Activated gamma-delta T cell (primary cell): Measurements from ENCODE around the gene UBL4A.

Experiments used
- DNase-seq: peaks from one replicate; lab custom pipeline; 2025; lab: John Stamatoyannopoulos, UW

UBL4A gene

DNA sequence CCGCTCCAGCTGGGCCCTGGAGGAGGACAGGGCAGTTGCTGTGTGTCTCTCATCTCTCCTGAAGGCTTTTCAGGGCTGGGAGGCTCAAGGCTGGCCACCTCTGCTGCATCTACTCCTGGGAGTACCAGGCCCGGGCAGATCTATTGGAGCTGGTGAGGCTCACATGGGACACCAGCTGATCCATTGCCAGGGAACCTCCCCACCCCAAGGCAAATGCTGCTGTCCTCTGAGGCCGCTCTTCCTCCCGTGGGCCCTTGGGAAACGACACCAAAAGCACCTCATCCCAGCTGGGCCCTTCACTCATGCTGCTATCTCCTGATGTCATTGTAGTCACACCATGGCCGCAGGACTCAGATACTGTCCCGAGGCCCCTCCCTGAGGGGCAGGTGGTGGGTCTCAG, 3.6 kb downstream of the UBL4A start:
- DNase-seq, result no peak

DNA sequence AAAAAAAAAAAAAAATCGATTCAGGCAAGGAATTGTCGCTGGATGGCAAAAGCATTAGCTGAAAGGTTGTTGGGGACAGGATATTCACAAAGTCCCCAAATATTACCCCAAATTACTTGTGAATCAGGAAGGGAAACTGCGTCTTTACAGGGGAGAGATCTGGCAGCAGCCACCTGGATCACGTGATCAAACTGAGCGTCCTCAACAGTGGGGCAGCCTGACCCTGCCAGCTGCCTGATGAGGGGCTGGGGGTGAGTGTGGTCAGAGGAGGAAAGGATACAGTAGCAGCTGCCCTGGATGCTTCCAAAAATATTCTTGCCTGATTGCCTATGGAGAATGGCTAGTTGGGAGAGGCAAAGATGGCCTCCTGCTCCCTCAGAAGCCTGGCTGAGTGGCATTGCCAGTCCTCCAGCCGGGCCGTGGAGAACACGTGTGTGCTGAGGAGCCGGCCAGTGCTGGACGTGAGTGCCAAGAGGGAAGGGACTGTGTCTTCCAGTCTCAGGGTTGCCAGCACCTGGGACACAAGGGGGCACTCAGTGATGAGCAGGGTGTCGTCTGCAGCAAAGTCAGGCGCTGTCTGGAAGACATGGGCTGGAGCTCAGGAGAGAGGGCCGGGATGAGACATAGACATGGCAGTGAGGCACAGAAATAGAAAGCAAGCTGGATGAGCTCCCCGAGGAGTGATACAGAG, 4.4 kb downstream of the UBL4A start:
- no peak for DNase-seq

DNA sequence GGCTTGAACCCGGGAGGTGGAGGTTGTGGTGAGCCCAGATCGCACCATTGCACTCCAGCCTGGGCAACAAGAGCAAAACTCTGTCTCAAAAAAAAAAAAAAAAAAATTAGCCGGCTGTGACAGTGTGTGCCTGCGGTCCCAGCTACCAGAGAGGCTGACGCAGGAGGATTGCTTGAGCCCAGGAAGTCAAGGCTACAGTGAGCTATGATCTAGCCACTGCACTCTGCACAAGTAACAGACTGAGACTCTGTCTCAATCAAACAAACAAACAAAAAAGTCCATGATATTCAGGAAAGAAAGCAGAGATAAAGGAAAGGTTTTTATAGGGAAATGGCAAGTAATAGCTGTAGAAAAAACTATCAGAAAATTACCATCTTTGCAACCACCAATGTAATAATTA, 5.2 kb downstream of the UBL4A start:
- DNase-seq, result no peak

DNA sequence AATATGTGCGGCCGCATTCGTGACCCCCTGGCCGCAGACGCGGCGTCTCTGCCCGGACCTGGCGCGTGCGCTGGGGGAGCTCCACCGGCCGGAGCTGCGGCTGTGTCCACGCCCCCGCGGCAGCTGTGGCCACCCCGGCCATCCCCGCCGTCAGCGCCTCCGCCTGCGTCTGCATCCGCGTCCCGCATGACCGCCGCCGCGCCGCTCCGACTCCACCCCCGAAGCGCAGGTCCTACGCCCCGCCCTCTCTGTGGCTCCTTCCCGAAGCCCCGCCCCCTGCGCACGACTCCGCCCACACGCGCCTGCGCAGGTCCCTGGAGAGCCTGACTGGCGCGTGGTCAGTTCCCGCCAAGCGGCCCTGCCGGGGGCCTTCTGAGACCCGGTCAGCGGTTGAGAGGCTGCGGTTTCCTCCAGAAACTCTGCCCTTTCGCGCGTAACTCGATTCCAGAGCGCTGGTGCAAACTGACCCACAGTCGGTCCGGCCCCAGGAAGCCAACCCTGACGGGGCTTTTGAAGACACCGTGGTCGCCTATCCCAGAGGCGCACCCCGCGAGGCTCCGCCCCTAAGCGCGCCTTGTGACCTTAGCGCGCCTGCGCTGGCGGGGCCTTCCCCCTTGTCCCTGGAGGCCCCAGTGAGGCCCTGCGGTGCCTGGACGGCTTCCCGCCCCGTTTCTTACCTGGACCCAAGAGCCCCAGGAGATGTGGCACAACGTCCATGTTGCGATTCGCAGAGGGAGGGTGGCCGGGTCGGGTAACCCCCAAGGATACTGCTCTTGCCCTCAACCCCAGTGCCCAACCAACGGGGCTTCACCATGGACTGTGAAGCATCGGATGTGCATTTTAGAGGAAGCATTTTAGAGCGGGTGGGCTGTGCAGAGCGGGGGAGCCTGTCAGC, 7.4 kb downstream of the UBL4A start, which contains the start of gene LAGE3:
TSS of gene LAGE3 (minus strand) at position 554 of the 895 bp plus-strand sequence. CDS start at position 188, 366 bp downstream.
- DNase-seq, result peak; percentile 87

DNA sequence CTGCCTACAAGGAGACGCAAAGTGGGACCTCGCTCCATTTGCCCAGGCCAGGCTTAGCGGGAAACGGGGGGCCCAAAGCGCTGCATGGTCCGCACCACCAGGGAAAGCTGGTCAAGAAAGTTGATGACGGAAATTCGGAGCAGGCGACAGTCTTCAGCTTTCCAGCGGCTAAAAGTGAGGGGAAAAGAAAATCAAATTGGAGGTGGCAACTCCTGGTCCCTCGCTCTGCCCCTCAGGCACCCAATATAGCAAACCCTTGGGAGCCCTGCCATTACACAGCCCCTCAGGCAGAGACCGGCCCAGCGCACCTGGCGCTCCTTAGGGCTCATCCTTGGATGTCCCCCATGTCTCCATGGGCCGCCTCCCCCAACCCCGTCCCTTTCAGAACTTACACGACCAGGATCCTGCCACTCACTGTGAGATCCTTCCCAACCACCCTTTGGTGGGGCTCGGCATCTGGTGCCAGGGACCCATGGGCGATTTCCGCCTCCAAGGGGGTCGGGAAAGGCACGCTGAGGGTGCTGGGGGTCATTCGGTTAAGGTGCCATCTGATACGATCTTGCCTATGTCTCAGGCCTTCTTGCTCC, 8.4 kb downstream of the UBL4A start:
- DNase-seq, result no peak

DNA sequence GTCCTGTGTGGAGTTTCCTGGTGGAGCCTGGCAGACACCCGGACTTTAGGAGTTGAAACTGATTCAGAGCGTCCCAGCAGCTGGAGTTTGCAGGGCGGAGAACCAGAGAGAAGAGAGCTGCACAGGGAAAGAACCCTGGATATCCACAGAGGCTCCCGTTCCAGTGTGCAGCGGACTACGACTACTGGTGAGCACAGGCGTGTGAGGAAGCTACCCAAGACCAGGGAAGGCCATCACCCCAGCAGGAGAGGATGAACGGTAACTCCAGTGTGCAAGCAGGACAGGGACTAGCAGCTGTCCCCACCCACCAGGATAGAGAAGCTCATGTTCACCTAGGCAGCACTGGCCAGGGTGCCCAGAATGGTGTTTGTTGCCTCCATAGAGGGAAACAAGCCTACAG, 9.6 kb downstream of the UBL4A start:
- DNase-seq, result no peak

DNA sequence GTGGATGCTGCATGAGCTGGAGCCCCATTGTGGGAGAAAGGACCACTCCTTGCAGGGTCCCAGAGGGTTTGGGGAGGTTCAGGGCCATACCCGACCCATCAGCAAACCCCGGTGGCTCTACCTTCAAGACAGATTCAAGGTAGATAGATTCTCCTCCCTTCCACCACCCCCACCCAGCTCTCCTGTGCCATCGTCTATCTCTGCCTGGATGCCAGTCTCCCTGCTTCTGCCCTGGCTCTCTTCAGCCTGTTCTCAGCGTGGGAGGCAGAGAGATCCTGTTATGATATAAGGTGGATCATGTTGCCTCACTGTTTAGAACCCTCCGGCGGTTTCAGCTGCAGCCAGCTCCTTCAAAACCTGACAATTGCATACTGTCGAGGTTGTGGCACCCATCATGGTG, 12.7 kb downstream of the UBL4A start:
- DNase-seq, result no peak

DNA sequence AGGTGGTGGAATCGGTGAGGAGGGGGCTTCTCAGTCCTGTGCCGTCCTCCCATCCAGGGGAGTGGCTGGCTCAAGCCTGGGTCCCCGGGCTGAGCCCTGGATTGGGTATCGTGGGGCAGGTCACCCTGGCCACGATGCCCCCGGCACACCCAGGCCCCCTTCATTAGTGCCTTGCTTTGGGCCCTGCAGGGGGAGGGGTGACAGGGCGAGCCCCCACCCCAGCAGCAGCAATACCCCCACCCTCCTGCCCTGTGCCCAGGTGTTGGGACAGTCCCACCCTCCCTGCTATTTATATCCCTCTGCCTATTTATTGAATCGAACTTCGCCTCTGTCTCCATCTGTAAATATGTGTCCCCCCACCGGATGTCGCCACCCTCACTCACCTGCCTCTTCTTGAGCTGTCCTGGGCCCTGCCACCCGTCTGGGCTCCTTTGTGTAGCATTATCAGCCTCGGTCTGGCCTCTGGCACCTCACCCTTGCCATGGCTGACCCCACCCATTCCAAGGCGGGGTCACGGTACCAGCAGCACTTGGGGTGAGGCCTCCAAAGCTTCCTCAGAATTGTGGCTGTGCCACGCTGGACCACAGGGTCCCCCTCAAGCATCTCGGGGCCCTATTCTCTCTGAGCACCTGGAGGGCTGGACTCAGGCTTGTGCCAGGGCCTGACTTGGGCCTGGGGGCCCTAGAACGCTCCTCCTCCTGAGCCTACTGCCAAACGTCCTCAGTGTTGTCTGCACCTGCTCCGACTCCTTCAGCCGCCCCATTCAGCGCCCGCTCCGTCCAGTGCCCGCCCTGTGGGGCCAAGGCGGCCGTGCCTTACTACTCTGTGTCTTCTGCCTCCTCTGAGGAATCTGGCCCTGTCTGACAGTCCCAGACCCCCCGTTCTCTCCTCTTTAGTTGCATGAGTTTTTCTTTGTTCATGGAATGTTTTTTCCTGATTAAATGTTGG, 13.5 kb downstream of the UBL4A start:
- DNase-seq, result no peak

DNA sequence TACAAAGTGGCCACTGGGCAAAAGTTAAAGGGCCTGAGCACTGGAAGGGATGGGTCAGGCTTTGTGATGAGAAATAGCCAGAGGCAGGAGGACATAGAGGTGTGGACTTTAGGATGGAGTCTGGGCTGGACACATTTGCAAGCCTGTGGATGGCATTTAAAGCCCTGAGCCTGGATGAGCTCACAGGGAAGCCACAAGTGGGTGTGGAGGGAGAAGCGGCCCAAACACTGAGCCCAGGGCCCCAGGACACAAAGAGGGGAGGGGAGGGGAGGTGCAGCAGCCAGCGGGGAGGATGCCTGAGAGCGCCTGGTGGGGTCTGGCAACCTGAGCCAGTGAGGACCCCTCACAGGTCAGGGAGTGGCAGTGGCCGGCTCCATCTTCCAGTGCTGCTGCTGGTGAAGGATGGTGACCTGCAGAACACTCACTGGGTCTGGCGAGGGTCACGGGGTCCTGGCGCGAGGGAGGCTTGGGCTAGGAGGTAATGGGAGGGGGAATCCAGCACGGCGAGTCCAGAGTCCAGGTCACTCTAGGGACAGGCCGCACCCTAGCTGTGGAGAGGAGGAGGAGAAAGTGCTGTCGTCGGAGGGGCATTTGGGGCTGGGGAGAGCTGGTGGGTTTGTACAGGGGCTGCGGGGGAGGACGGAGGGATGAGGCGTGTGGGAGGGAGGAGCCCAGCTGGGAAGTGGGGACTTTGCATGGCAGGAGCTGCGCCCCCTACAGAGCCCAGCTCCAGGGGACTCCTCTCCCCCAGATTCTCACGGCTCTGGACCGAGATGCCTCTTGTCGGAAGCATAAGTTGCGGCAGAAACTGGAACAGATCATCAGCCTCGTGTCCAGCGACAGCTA, 14.4 kb downstream of the UBL4A start:
- DNase-seq, result no peak

DNA sequence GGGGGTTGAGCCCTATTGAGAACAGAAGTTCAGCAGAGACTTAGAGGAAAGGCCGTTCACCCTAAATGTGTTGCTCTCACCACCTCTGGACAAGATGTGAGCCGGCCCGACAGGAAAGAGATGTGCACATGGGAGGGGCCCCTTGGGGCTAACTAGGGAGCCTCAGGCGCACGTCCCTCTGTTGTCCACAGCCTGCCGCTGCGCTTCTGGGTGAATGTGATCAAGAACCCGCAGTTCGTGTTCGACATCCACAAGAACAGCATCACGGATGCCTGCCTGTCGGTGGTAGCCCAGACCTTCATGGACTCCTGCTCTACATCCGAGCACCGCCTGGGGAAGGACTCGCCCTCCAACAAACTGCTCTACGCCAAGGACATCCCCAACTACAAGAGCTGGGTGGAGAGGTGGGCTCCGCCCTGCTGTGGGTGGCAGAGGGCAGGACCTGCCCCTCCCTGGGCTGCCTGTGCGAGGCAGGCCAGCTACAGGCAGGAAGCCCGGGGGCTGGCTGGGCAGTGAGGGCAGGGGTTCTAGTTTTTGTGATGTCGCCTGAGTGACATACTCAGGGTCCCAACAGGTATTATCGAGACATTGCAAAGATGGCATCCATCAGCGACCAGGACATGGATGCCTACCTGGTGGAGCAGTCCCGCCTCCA, 15.4 kb downstream of the UBL4A start:
- DNase-seq, result no peak

DNA sequence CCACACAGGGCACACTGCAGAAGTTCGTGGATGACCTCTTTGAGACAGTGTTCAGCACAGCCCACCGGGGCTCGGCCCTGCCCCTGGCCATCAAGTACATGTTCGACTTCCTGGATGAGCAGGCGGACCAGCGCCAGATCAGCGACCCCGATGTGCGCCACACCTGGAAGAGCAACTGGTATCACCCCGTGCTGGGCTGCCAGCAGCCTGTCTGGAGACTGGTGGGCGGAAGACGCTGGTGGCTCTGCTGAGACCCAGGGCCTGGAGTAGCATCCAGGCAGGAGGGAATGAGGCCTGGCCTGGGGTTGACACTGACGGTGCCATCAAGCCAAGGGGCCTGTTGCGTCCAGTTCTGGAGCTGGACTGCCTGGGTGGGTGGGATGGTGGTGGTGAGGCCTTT, 16.0 kb downstream of the UBL4A start:
- DNase-seq, result no peak

DNA sequence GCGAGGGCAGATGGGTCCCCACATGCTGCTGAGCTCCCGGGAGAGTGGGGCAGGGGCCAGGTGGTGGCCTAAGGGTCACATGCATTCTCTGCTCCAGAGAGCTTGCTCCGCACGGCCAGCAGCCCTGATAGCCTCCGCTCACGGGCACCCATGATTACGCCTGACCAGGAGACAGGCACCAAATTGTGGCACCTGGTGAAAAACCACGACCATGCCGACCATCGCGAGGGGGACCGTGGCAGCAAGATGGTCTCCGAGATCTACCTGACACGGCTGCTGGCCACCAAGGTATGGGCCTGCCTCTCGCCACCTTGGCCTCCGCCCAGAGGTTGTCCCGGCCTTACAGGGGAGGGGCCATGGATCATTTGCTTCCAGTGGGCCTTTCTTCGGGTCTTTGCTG, 16.5 kb downstream of the UBL4A start:
- DNase-seq, result no peak

DNA sequence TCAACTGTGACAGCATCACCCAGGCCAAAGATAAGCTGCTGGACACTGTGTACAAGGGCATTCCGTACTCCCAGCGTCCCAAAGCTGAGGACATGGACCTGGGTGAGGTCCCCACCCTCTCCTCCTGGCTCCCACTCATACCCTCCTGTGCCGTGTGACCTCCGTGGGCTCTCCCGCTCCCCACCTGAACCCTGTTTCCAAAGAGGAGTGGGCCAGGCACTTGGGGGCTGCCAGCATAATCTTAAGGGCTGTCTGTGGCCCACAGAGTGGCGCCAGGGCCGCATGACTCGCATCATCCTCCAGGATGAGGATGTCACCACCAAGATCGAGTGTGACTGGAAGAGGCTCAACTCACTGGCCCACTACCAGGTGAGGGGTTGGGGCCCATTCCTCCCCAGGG, 17.3 kb downstream of the UBL4A start:
- DNase-seq, result no peak

DNA sequence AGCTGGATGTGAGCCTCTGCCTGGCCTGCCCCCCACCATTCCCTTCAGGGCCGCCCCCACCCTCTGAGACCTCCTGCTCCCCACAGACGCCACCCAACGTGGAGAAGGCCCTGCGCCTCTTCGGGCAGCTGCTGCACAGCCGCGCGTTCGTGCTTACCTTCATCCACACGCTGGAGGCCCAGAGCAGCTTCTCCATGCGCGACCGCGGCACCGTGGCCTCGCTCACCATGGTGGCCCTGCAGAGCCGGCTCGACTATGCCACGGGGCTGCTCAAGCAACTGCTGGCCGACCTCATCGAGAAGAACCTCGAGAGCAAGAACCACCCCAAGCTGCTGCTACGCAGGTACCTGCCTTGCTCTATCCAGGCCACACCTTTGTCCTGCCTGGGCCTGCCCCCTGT, 18.2 kb downstream of the UBL4A start:
- no peak for DNase-seq

DNA sequence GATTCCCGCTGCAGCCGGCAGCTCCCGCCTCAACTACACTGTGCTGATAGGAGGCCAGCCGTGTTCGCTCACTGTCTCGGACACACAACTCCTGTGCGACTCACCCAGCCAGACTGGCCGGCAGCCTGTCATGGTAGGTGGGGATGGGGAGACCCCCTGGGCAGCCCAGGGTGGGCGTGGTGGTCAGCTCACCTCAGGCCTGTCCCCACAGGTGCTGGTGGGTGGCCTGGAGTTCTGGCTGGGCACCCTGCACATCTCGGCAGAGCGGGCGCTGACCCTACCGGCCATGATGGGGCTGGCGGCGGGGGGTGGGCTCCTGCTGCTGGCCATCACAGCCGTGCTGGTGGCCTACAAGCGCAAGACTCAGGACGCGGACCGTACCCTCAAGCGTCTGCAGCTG, 18.9 kb downstream of the UBL4A start:
- DNase-seq, result no peak

DNA sequence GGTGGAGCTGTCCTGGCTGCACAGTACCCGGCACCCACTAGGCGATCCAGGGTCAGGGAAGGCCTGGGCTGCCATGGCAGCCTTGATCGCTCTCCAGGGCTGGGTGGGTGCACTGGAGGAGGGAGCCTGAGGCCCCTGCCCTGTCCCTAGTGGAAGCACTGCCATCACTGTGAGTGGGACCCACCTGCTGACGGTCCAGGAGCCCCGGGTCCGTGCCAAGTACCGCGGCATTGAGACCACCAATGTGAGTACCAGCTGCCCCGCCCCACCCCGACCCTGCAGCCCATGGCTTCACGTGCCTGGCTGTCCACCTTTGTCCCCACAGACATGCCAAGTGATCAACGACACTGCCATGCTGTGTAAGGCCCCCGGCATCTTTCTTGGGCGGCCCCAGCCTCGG, 19.5 kb downstream of the UBL4A start:
- no peak for DNase-seq

DNA sequence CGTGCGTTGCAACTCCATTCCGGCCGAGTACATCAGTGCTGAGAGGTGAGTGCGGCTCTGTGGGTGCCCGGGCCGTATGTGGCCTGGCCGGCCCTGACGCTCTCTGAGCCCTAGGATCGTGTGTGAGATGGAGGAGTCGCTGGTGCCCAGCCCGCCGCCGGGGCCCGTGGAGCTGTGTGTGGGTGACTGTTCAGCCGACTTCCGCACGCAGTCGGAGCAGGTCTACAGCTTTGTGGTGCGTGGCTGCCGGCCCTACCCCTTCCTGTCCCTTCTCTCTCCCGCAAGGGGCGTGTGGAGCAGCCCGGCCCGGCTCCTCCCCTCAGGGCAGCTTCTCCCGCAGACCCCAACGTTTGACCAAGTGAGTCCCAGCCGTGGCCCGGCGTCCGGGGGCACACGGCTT, 20.4 kb downstream of the UBL4A start:
- DNase-seq, result no peak

DNA sequence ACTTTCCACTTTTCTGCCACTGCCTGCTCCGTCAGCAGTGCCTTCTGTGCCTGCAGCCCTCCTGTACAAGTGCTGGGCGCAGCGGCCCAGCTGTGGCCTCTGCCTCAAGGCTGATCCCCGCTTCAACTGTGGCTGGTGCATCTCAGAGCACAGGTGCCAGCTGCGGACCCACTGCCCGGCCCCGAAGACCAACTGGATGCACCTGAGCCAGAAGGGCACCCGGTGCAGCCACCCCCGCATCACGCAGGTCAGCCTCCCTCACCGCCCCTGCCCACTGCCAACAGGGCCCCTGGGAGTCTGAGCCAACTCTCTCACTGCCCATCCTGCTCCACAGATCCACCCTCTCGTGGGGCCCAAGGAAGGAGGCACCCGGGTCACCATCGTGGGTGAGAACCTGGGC, 20.8 kb downstream of the UBL4A start:
- no peak for DNase-seq

DNA sequence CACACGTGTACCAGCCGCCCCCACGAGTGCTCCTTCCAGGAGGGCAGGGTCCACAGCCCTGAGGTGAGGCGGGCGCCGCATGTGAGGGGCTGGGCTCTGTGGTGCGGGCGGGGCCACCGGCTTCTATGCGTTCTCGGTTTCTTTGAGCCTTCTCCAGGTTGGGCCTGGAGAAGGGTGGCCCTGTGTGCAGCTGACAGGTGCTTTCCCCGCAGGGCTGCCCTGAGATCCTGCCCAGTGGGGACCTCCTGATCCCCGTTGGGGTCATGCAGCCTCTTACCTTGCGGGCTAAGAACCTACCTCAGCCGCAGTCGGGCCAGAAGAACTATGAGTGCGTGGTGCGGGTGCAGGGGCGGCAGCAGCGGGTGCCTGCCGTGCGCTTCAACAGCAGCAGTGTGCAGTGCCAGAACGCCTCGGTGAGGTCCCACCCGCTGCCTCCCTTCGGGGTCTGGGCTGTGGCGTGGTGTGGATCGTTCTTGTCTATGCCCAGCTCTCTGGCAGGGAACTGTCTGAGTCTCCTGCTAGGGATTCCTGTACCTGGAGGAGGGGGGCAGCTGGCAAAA, 21.5 kb downstream of the UBL4A start:
- DNase-seq, result no peak

DNA sequence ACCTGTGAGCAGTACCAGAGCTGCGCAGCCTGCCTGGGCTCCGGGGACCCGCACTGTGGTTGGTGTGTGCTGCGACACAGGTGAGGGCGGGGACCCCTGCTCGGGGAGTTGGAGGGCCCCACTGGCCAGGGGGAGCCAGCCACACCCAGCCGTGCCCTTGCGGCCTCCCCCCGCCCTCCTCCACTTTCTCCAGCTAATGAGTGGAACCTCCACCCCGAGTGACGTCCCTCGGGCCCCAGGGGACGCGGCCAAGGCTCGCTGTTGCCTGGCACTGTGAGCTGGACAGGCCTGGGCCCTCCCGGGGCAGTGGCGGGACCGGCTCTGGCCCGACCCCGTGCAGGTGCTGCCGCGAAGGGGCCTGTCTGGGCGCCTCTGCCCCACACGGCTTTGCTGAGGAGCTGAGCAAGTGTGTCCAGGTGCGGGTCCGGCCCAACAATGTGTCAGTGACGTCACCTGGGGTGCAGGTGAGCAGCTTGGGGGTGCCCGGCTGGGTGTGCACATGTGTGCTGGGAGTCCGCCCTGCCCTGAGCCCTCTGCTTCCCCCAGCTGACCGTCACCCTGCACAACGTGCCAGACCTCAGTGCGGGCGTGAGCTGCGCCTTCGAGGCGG, 22.7 kb downstream of the UBL4A start:
- no peak for DNase-seq
